GM18519 (cell line): ENCODE data around the gene CEP104.

Experiments
- ATAC-seq: cut with Tn5 transposase; IDR thresholded peaks from one replicate; pipeline ENCODE4 v1.9.1; 2021; ENCODE audit warnings: mild to moderate bottlenecking, moderate library complexity; ENCODE audit not compliant: unreplicated experiment, low FRiP score

Gene CEP104

GRCh38 chr1:3780901-3781300 is 76.1 kb downstream of the CEP104 start:
- ATAC-seq: no peak

DNA sequence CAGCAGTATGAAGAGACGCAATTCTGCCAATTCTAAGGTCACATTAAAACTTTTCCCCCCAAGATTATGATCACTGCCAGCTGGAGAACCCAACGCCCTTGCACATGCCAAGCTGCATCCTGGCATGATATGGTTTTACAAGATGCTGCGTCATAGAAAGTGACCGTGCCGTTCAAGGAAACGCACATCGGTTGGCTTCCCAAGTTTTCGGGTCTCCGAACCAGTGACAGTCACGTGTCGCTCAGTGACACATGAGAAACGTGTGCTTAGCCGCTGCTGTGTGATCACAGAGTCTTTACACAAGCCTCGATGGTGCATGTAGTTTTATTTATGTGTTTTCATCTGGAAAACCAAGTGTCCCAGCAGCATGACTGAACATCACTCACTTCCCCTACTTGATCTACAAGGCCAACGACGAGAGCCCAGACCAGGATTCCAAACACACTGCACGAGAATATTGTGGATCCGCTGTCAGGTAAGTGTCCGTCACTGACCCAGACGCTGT is 77.0 kb downstream of the CEP104 start:
- no peak for ATAC-seq

GRCh38 chr1:3779265-3779911 is 77.6 kb downstream of the CEP104 start:
- ATAC-seq: no peak

DNA sequence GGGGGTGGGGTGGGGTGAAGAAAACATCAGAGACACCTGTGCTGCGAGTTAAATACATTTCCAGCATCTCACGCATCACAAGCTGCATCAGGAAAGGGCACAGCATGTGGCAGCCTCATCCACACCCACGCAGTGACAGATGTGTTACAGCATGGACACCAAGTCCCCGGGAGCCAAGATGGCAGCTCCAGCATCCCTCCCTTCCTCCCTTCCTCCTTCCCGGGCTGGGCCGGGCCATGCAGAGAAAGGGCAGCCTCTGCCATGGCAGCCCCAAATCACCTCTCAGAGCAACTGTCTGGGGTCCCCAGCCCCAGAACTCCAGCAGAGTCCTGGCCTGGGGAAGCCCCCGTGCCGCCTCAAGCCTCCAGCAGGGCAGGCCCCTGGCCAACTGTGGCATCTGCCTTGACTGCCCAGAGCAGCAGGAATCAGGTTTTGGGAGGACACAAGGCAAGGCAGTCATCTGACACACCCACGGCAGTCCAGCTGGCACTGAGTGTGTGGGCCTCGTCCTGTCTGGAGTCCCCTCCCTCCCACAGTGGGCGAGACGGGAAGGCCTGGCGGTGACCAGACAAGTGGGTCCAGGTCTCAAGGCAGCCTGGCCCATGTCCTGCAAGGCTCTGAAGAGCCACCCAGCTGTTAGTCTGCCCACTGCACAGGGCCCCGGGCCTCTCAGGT is 78.3 kb downstream of the CEP104 start:
- ATAC-seq: no peak

DNA sequence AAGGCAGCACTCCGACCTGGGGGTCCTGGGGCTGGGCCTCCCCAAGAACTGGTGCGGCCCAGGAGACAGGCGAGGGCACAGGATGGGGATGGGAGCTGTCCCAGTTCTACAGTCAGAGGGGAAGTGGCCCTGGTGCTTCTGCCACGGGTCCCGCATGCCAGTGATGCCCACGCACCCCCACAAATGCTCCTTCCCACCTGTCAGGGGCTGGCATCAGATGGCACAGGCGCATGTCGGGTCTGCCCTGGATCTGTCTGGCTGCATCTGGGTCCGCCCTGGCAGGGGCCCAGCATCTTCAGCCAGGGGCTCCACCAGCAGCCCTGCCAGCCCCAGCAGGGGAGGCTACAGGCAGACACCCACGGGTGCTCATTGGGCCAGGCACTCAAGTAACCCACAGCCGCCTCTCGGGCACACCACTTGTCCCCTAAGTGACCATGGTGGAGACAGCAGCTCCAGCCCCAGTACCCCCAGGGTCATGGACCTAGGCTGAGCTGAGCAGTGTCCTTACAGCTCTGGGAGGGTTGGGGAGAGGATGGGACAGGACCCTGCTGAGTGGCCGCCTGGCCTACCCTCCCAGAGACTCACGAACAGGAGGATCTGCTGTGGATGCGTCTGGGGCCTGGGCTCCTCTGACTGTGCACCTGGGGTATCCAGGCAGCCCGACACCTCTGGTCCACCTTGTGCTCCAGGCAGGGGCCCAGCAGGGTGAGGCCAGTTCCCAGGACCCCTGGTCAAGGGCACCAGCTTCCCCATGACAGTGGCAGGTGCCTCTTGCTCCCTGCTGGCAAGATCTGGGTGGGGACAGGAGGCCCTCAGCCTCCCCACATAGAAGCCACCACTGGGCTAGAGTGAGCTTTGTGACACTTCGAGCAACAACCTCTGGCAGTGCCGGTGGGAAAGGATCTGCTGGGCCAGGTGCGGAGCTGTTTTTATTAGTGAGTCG is 79.1 kb downstream of the CEP104 start:
- no peak for ATAC-seq

GRCh38 chr1:3777078-3777547 is 79.9 kb downstream of the CEP104 start:
- no peak for ATAC-seq

- ATAC-seq: no peak
These were observed 80.6 kb downstream of the CEP104 start for GRCh38 chr1:3776231-3776961.

DNA sequence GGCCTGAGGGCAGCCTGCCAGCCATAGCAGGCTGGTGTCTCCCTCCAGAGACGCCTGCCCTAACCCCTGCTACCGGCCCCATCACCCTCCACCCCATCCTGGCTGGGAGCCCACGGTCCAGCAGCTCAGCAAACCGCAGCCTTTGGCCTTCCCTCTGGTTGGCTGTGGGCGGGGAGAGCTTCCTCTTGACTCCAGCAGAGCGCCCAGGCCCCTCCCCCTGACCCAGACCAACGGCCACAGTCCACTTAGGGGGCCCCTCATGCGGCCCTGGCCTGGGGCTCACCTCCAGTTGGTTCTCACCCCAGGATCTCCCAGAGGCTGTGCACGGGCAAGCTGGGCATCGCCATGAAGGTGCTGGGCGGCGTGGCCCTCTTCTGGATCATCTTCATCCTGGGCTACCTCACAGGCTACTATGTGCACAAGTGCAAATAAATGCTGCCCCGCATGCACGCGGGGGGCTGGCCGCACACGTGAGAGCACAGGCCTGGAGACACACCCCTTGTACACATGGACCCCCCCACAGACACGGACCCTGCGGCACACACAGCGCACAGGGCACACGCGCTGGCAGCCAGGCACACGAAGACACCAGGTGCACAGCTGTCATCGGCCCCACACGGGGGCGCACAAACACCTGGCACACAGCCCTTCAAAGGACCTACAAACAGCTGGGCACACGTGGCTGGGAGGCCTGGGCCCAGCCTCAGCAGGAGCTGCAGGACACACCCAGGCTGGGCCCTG is 81.4 kb downstream of the CEP104 start:
- ATAC-seq: no peak

DNA sequence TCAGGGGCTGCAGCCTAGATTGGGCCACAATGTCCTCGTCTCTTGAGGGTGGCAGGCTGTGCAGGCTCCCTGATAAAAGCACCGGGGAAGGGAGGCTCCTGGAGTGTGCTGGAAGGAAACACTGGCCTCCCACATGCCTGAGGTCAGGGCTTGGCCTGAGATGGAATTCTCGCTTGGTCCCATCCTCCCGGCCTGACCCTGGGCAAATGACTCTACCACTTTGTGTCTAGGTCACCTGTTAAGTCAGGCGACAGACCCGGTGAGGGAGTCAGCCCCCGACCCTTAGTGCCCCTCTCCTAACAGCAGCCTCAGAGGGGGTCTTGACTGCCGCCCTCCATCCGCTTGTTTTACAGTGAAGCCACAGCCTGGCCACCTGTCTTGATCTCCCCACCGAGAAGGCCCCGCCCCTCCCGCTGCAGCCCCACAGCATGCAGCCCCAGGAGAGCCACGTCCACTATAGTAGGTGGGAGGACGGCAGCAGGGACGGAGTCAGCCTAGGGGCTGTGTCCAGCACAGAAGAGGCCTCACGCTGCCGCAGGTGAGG is 82.0 kb downstream of the CEP104 start:
- ATAC-seq: no peak

DNA sequence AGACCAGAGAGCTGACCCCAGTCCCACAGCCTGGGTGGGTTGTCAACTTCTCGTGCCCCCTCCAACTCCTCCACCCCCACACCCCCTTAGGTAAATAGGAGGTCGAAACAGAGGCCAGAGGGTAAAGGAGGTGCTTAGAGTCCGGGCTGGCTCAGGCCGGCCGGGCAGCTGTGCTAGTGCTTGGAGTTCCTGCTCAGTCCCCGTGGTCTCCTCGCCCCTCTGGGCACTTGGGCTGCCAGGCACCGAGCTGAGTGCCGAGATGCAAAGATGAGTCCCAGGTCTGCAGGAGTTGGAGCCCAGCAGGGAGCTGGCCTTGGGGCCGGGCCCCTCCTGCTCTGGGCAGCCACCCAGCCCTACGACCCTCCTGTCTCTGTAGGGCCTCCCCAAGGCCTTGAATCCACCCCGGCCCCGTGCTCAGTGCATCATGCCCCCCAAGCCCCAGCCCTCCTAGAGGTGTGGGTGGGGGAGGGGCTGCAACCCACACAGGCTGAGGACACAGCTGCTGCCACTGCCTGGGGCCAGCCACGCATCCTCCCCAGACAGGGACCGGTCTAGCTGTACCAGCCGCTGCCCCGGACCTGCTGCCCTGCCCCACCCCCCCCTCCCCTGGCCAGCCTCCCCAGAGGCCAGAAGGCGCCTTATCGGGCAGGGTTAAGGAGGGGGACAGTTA is 82.6 kb downstream of the CEP104 start:
- no peak for ATAC-seq

DNA sequence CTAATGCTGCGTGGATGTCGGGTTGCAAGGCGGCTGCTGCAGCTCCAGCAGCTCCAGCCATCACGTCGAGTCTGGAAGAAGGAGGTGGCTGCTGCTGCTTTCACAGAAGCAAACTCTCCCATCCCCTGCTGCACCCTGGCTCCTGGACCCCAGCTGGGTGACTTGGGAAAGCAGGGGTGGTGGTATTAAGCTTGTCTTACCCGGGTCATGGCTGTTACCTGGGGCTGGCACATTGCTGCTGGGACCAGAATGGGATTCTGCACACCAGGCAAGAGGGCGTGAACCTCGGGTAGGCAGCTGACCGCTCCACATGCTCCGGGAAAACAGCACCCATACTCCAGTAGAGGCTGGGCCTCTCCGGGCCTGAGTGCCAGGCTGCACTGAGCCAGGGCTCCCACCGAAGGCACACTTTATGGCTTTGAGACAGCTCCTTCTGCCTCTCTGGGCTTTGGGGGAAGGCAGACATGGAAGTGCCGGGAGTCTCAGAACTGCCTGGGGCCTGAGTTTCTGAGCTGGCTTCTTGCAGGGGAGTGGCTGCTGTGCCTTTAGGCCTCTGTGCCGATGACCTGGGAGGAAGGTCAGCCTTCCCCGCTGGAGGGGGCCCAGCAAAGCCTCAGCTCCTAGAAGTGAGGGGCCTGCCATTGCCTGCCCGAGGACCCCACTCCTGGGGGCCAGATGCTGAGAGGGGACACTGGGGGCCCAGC is 83.3 kb downstream of the CEP104 start:
- ATAC-seq: no peak

DNA sequence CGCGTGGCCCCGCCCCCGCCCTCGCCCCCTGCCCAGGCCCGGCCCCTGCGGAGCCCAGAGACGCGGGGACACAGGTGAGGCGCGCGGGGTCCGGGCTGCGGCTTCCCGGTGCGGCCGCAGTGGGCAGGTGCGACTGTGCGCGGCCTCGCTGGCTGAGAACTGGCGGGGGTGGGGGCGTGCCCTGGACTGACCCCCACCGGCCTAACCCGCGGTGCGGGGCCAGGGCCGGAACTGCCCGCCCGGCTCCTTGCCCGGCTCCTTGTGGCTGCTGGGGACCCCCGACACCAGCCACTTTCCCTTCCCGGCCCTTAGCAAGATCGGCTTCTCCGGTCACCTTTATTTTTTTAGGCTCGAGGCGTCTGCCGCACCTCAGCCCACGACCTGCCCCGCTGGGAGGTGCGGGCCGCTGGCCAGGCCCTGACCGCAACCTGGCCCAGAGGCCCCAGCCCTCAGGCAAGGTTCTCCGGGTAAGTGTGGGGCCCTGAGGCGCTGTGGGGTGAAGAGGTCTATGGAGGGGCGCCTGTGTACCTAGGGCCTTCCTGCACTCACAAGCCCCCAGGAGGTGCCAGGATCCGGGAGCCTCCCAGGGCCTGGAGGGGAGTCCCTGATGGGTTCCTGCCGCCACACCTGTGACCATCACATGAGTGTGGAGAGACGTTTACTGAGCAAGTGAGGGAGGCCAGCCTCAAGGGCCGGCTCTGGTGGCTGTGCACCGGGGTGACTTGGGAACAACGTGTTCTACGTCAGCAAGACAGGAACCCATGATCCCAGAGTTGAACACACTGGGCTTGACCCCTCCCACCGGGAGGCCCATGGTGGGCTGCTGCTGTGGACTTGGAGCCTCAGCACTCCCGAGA is 84.1 kb downstream of the CEP104 start, which contains the start of gene SMIM1:
TSS of gene SMIM1 (plus strand) at position 35 of the 857 bp plus-strand sequence. CDS start 2,625 bp downstream, outside the sequence.
- no peak for ATAC-seq

DNA sequence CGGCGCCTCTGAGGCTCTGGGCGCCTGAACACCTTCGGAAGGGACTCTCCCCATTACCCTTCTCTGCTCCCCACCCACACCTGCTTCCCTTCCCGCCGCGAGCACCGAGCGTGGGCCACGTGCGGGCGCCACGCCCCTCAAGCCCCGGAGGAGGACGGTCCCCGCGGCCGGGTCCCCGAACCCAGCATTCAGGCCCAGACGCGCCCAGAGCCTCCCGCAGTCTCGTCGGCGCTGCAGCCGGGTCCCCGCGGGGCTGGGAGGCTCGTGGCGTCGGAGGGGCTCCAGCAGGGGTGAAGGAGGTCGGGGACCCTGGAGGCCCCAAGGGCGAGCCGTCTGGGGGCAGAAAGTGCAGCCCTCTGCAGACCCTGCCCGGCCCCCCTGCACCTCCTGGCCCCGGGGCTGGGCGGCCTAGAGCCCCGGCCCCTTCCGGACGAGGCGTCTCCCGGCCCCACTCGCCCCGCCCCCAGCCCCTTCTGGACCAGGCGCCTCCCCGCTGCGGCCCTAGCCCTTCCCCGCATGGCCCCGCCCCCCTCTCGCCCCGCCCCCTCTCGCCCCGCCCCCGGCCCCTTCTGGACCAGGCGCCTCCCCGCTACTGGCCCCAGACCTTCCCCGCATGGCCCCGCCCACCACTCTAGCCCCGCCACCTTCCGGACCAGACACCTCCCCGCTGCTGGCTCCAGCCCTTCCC is 84.8 kb downstream of the CEP104 start:
- no peak for ATAC-seq

DNA sequence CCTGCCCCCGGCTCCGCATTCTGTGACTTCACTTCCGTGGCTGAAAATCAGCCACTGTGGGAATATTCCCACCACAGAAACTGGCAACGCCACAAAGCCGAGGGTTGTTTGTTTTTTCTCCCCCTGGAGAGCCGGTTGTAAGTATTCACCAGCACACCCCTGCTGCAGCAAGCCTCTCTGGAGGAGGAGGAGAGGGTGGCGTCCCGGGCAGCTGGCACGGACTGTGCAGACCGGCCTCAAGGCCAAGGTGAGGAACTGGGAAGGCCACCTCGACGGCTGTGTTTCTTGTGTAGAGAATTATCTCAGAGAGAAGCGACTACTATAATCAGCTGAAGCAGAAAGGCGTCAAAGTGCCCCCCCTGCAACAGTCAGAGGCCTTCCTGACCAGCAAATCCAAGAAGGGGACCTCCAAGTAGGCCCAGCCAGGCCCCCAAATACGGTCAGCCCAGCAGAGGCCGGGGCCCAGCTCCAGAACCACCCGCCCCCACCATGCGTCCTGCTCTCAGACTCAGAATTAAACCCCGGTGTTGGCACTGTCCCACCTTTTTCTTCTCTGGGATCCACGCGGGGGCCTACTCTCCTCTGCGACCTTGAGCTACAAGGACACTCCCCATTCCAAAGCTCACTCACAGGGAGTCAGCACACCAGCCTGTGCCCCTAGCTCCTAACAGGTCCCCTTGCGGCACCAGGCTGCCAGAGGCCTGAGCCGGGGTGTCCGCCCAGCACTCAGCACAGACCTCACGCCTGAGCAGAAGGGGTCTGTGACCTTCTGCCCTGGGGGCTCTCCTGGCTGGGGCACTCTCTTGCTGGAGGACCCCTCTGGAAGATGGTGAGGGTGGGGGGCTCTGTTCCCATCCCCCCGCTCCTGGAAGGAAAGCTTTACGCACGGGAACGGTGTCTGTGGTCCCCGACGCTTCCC is 85.6 kb downstream of the CEP104 start:
- no peak for ATAC-seq

- no peak for ATAC-seq
These were observed 86.8 kb downstream of the CEP104 start for GRCh38 chr1:3770047-3770765.
